IPS-18c (cell line): Measurements from ENCODE around the gene HELZ2.
"Not testable (repeated sequence)": the region's sequence is repeated elsewhere in the genome, so short reads cannot be mapped to it uniquely, and the experiment has no call there.

Experiments used
- H3K4me3 ChIP-seq: 2 replicates; pipeline ENCODE4 v1.7.0; 2013; ENCODE audit warnings: low read depth, mild to moderate bottlenecking, low read length, moderate library complexity; ENCODE audit not compliant: insufficient read depth
- H3K9me3 ChIP-seq: one replicate; pipeline ENCODE4 v1.6.1; 2013; ENCODE audit warnings: mild to moderate bottlenecking, low read length, moderate library complexity; ENCODE audit not compliant: control insufficient read depth, insufficient read depth

Gene HELZ2

DNA sequence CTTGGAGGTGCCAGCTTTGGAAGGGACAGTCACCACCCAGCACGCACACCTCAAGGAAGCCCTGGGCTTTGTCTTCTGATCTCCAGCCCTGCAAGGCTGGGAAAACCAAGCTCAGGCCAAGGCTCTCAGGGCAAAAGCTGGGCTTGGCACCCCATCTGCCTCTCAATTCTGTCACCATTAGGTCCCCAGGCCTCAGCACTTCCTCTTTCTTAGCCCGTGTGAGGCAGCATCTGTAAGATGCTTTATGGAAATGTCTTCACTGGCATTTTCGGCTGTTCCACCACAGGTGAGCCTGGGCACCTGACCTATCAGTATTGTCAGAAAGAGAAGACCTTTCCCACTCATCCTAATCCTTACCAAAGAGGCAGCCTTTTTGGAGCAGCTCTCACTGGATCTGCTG, 28.3 kb upstream of the HELZ2 start:
- Histone ChIP-seq H3K4me3 (no peak overlapping the region), H3K9me3 (no peaks in the 10 kb centered on the region)

GRCh38 chr20:63601679-63602078, 27.6 kb upstream of the HELZ2 start:
- not testable (repeated sequence) for H3K9me3 ChIP-seq, H3K4me3 ChIP-seq

- Histone ChIP-seq H3K9me3 (no peaks in the 10 kb centered on the region), H3K4me3 (no peak overlapping the region)
Observed at GRCh38 chr20:63599396-63600050, 25.5 kb upstream of the HELZ2 start.

DNA sequence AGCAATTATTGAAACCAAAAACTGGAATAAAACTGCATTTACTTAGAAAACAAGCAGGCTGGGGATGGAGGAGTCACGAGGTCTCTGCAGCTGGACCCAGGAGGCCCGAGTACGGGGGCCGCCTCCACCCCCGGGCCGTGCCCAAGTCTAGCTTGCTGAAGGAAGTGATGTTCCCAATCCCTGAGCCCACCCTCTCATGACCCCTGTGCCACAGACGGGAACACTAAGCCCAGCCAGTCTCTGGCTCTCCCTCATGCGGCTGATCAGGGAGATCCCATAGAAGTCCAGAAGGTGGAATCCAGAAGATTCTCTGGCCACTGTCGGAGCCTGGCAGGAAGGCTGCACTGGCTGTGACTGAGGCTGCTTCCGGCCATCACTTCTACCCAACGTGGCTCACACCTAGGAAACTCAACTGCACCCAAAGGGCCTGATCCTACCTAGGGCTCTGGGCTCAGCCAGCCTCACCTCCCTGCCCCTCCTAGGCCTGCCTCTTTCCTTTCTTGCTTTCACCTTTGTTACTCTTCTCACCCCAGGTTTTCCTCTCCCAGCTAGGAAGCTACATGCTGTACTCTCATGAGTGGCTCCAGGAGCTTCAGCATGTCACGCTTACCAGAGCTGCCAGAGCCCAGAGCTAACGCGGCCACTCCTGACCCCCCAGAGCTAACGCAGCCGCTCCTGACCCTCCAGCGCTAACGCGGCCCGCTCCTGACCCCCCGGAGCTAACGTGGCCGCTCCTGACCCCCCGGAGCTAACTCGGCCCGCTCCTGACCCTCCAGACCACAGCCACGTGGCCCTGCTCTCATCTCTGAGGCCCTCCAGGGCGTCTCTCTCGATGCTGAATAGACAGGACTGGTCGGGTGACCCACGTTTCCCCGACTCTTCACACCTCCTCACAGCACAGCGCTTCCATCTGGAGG, 24.7 kb upstream of the HELZ2 start:
- no peaks in the 10 kb centered on the region for H3K9me3 ChIP-seq
- H3K4me3 ChIP-seq, result no peak overlapping the region

- no peak overlapping the region for H3K4me3 ChIP-seq
- no peaks in the 10 kb centered on the region for H3K9me3 ChIP-seq
Observed at GRCh38 chr20:63597651-63598478, 23.8 kb upstream of the HELZ2 start.

- Histone ChIP-seq H3K9me3 (no peaks in the 10 kb centered on the region), H3K4me3 (no peak overlapping the region)
Observed at GRCh38 chr20:63596423-63596822, 22.4 kb upstream of the HELZ2 start.

- H3K4me3 ChIP-seq, result no peak overlapping the region; the same call in 1 of the 2 replicates
- no peaks in the 10 kb centered on the region for H3K9me3 ChIP-seq
Observed at GRCh38 chr20:63595416-63596127, 21.5 kb upstream of the HELZ2 start.

DNA sequence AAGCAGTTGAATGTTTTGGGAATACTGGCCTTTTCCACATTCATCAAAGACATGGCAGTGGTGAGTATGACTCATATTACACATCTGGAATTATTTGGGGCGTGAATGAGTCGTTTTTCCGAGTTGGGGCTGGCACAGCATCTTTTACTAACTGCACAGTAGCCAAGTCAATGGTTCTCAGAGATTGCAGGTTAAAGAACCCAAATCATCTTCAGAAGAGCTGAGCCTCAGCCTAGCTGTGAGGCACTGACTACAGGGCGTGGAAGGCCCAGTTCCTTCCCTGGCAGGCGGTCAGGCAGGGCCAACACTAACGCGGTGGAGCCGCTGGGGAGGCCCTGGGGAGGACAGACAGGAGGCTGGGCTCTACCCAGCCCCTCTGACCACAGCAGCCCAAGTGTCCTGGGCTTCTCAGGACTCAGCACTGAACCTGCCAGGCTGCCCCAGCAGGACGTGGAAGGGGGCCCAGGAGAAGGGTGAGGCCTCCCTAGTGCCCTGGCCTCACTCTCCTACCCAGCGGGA, 20.1 kb upstream of the HELZ2 start:
- Histone ChIP-seq H3K4me3 (no peak overlapping the region), H3K9me3 (no peaks in the 10 kb centered on the region)

DNA sequence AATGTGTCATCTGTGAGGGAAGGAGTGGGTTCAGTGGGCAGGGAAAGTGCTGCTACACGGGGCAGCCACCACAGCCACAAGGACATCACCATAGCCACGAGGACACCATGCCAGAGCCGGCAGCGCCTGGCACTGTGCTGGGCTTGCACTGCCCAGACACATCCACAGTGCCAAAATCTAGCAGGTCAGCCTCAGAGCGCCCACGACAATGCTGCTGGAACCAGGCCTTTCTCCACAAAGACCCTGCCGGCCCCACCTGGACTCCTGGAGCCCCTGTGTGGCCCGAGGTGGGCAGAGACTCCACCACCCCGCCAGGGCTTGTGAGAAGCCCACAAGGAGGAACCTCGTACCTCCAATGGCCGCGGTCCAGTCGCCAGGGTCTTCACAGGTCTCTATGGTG, 18.6 kb upstream of the HELZ2 start:
- H3K9me3 ChIP-seq, result no peaks in the 10 kb centered on the region
- H3K4me3 ChIP-seq, result no peak overlapping the region

- Histone ChIP-seq H3K4me3 (no peak overlapping the region), H3K9me3 (no peaks in the 10 kb centered on the region)
Observed at GRCh38 chr20:63591786-63592355, 17.8 kb upstream of the HELZ2 start.

DNA sequence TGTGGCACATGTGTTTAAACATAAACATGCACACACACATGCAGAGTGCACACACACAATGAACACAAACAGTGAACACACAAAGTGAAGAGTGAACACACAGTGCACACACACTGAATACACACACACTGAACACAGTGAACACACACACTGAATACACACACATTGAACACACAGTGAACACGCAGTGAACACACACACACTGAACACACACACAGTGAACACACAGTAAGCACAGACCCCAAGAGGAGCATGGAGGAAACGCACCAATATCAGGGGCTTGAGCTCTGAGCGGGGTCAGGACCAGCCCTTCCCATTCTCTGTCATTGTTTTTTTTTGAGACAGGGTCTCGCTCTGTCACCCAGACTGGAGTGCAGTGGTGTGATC, 17.1 kb upstream of the HELZ2 start:
- H3K9me3 ChIP-seq, result no peaks in the 10 kb centered on the region
- no peak overlapping the region for H3K4me3 ChIP-seq

- no peak overlapping the region for H3K4me3 ChIP-seq
- H3K9me3 ChIP-seq, result no peaks in the 10 kb centered on the region
Observed at GRCh38 chr20:63590218-63591146, 16.4 kb upstream of the HELZ2 start.

DNA sequence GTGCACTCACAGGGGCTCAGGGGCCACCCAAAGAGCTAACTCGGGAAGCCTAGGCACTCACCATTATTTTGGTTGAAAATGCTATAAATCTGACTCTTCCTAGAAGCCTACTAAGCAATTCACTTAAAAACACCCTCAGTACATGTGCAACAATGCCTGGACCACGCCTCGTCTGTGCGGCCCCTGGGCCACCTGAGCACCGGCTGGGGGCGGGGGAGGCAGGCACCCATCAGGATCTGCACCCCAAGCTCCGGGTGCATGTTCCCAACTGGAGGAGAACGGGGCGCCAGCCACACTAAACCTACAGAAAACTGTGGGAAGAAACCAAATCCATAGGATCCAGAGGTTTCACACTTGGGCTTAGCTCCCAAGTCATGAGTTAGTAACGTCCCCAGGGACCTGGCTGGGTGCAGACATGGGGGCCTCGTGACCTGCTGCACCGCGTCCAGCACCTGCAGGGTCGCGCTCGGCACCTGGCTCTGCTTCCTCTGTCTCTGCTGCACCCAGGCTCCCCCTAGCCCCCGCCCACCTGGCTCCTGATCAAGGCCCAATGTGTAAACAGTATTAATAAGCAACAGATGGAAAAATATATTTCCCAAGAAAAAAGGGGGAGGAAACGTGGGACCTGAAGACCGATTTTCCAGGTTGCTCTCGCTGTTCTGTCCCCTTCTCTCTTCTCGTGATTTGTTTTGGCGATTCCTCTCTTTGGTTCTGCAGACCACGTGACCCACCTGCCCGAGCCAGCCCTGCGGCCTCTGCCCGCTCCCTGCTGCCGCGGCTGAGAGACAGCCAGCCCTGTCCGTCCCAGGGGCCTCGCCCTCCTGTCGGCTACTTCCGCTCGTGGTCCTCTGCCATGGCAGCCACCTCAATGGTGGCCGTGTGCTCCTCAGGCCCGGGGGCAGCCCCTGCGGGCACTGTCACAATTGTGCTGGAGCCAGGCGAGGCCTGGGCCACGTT, 15.5 kb upstream of the HELZ2 start:
- Histone ChIP-seq H3K4me3 (no peak overlapping the region), H3K9me3 (no peaks in the 10 kb centered on the region)

- Histone ChIP-seq H3K4me3 (no peak overlapping the region), H3K9me3 (no peaks in the 10 kb centered on the region)
Observed at GRCh38 chr20:63588641-63589041, 14.6 kb upstream of the HELZ2 start.
